OCI-LY3 (cell line): ENCODE results near the gene ABCC12.

Experiments used
- H2AFZ ChIP-seq: fragments of 200-600, 300-600 bp; shearing (Covaris generic); 2 replicates; pipeline ENCODE4 v1.6.0; 2014; ENCODE audit warnings: antibody characterized with exemption, low read depth, low read length
- H3K27ac ChIP-seq: fragments of 200-600, 300-600 bp; sonication (generic); 2 replicates; pipeline ENCODE4 v1.5.1; 2014; ENCODE audit warnings: mild to moderate bottlenecking, low read length, moderate library complexity, mixed read lengths
- H3K27me3 ChIP-seq: fragments of 200-600, 300-600 bp; sonication (generic); 2 replicates; pipeline ENCODE4 v1.6.1; 2014; ENCODE audit warnings: low read depth, low read length, mixed read lengths
- H3K36me3 ChIP-seq: fragments of 200-600, 300-600 bp; sonication (generic); replicated peaks from 2 replicates; pipeline ENCODE3; 2014; ENCODE audit warnings: low read depth, low read length, mixed read lengths
- H3K4me1 ChIP-seq: fragments of 300-600, 200-600 bp; sonication (generic); 2 replicates; pipeline ENCODE4 v1.6.1; 2014; ENCODE audit warnings: low read length, mixed read lengths
- H3K4me2 ChIP-seq: fragments of 200-600, 300-600 bp; sonication (generic); 2 replicates; pipeline ENCODE4 v1.6.1; 2014; ENCODE audit warnings: low read length, mixed read lengths
- H3K4me3 ChIP-seq: fragments of 300-600, 200-600 bp; sonication (generic); 2 replicates; pipeline ENCODE4 v1.5.1; 2014; ENCODE audit warnings: antibody characterized with exemption, mild to moderate bottlenecking, low read length, moderate library complexity
- H3K79me2 ChIP-seq: fragments of 300-600, 200-600 bp; shearing (Covaris generic); 2 replicates; pipeline ENCODE4 v1.6.1; 2014; ENCODE audit warnings: mild to moderate bottlenecking, low read length, mixed read lengths
- H3K9ac ChIP-seq: fragments of 300-600, 200-600 bp; shearing (Covaris generic); 2 replicates; pipeline ENCODE4 v1.6.0; 2014; ENCODE audit warnings: mild to moderate bottlenecking, low read length, moderate library complexity
- H3K9me3 ChIP-seq: fragments of 200-600, 300-600 bp; shearing (Covaris generic); 2 replicates; pipeline ENCODE4 v1.6.1; 2014; ENCODE audit warnings: low read length, mixed read lengths; ENCODE audit not compliant: insufficient read depth
- H4K20me1 ChIP-seq: fragments of 200-600, 300-600 bp; sonication (generic); 2 replicates; pipeline ENCODE4 v1.6.1; 2016; ENCODE audit warnings: low read length, mixed read lengths; ENCODE audit not compliant: insufficient read depth
- EZH2phosphoT487 ChIP-seq: fragments of 200-600 bp; shearing (Covaris generic); IDR thresholded peaks from 2 replicates; pipeline ENCODE4 v1.6.1; 2018; ENCODE audit warnings: antibody characterized with exemption, mixed run types, low read depth
- TF ChIP-seq, protein P1 (sequence below): fragments of 200-600, 300-600 bp; sonication (generic); IDR thresholded peaks from 2 replicates; pipeline ENCODE4 v1.5.1; 2014; ENCODE audit warnings: antibody characterized with exemption, low read length, low read depth

Gene ABCC12

GRCh38 chr16:48137822-48138221, 18.0 kb downstream of the ABCC12 start:
- no peak overlapping the region for H3K4me3 ChIP-seq
- H3K79me2 ChIP-seq = no peaks in the 10 kb centered on the region
- no peaks in the 10 kb centered on the region for H4K20me1 ChIP-seq
- no peak overlapping the region for H3K9ac ChIP-seq
- TF ChIP-seq EZH2phosphoT487 = no peak
- TF ChIP-seq, protein P1, sequence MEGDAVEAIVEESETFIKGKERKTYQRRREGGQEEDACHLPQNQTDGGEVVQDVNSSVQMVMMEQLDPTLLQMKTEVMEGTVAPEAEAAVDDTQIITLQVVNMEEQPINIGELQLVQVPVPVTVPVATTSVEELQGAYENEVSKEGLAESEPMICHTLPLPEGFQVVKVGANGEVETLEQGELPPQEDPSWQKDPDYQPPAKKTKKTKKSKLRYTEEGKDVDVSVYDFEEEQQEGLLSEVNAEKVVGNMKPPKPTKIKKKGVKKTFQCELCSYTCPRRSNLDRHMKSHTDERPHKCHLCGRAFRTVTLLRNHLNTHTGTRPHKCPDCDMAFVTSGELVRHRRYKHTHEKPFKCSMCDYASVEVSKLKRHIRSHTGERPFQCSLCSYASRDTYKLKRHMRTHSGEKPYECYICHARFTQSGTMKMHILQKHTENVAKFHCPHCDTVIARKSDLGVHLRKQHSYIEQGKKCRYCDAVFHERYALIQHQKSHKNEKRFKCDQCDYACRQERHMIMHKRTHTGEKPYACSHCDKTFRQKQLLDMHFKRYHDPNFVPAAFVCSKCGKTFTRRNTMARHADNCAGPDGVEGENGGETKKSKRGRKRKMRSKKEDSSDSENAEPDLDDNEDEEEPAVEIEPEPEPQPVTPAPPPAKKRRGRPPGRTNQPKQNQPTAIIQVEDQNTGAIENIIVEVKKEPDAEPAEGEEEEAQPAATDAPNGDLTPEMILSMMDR = no peak
- peaks cover 19% of the 10 kb centered on the region for H3K27me3 ChIP-seq
- H3K36me3 ChIP-seq = no peaks in the 10 kb centered on the region
- H3K4me2 ChIP-seq = no peak overlapping the region
- no peaks in the 10 kb centered on the region for H3K4me1 ChIP-seq
- H3K27ac ChIP-seq = no peak overlapping the region
- no peaks in the 10 kb centered on the region for H3K9me3 ChIP-seq
- H2AFZ ChIP-seq = no peak overlapping the region

- H3K4me1 ChIP-seq = no peaks in the 10 kb centered on the region
- H3K4me3 ChIP-seq = no peak overlapping the region
- H3K27me3 ChIP-seq = peaks cover 21% of the 10 kb centered on the region
- no peak overlapping the region for H3K4me2 ChIP-seq
- H3K9me3 ChIP-seq = no peaks in the 10 kb centered on the region
- H2AFZ ChIP-seq = no peak overlapping the region
- no peaks in the 10 kb centered on the region for H4K20me1 ChIP-seq
- H3K27ac ChIP-seq = no peak overlapping the region
- no peak overlapping the region; the same call in 1 of the 2 replicates for H3K9ac ChIP-seq
- no peak for TF ChIP-seq EZH2phosphoT487
- TF ChIP-seq, protein P1 = no peak
- H3K79me2 ChIP-seq = no peaks in the 10 kb centered on the region
- no peaks in the 10 kb centered on the region for H3K36me3 ChIP-seq
These were observed 19.0 kb downstream of the ABCC12 start for GRCh38 chr16:48136547-48137360.

- TF ChIP-seq, protein P1 = no peak
- no peak for TF ChIP-seq EZH2phosphoT487
- no peak overlapping the region for H2AFZ ChIP-seq
- no peaks in the 10 kb centered on the region for H4K20me1 ChIP-seq
- H3K79me2 ChIP-seq = no peaks in the 10 kb centered on the region
- no peak overlapping the region for H3K4me3 ChIP-seq
- no peak overlapping the region for H3K27ac ChIP-seq
- no peaks in the 10 kb centered on the region for H3K36me3 ChIP-seq
- no peak overlapping the region for H3K4me2 ChIP-seq
- H3K9ac ChIP-seq = no peak overlapping the region
- H3K27me3 ChIP-seq = peaks cover 26% of the 10 kb centered on the region
- no peaks in the 10 kb centered on the region for H3K4me1 ChIP-seq
- H3K9me3 ChIP-seq = no peaks in the 10 kb centered on the region
These were observed 22.2 kb downstream of the ABCC12 start for GRCh38 chr16:48133455-48134211.

DNA sequence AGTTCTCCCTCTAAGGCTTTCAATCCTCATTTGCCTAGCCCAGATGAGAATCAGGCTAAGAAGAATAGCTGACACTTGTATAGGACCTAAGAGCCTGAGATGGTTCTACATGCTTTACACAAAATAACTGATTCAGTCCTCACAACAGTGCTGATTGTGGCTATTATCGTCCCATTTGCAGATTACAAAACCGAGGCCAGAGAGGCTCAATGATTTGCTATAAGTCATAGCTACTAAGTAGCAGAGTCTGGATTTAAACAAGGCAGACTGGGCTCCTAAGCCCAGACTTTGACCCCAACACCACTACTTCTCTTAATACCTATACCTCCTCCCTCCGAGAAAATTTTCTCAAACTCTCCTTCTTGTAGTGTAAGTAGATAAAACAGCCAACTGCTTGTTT, 23.1 kb downstream of the ABCC12 start:
- no peak overlapping the region for H3K27ac ChIP-seq
- no peak overlapping the region for H3K4me3 ChIP-seq
- no peaks in the 10 kb centered on the region for H3K36me3 ChIP-seq
- H3K79me2 ChIP-seq = no peaks in the 10 kb centered on the region
- H4K20me1 ChIP-seq = no peaks in the 10 kb centered on the region
- H3K4me1 ChIP-seq = no peaks in the 10 kb centered on the region
- H3K27me3 ChIP-seq = peaks cover 26% of the 10 kb centered on the region
- no peak overlapping the region for H3K4me2 ChIP-seq
- H3K9me3 ChIP-seq = no peaks in the 10 kb centered on the region
- H2AFZ ChIP-seq = no peak overlapping the region
- H3K9ac ChIP-seq = no peak overlapping the region
- no peak for TF ChIP-seq EZH2phosphoT487
- TF ChIP-seq, protein P1 = no peak
